Stimulated activated CD8-positive, alpha-beta memory T cell treated with anti-CD3 and anti-CD28 coated beads, Interleukin-4, amount 100 ng/mL, for 24 hours (primary cell): ENCODE measurements around the gene CCNG2.

Experiments
- DNase-seq: peaks from one replicate; pipeline ENCODE4 v3.0.0-alpha.2; 2020; ENCODE audit warnings: low read depth

Gene CCNG2

GRCh38 chr4:77178560-77178959 lies 21.6 kb downstream of the CCNG2 start:
- no peak for DNase-seq

DNA sequence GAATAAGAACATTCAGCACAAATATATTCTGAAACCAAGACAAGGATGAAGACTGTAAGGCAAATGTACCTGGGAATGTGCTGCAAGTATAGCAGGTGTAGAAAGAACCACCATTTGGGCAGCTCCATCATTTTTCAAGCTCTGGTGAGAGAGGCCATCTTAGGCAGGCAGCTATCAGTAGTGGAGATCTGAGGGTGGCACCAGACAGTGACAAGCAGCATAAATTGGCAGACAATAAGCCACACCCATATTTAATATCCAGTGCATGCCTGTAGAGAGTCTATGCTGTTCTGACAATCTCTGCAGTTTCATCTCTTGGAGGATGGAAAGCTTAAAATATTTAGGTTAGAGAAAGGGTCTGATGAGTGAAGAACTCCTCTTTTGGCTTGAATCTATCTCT lies 22.5 kb downstream of the CCNG2 start:
- DNase-seq = no peak

GRCh38 chr4:77181720-77182119 lies 24.7 kb downstream of the CCNG2 start:
- DNase-seq = no peak

GRCh38 chr4:77183777-77184420 lies 26.9 kb downstream of the CCNG2 start:
- DNase-seq = no peak

DNA sequence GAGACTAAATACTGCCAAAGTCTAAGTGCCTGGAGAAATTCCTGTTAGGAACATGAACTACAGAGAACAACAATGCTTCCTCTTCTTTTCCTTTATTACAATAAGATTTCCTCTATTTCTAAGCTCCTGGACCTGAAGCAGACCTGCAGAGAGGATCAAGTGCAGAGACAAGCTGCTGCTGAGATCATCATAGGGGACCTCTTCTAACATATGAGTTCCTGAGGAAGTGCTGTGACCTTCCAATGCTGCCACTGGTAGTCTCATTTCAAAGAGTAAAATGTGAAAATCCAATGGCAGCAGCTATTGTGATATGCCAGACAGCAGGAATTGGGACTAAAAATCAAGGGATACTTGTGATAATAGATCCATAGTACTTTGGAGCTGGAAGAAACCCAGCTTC lies 28.0 kb downstream of the CCNG2 start:
- DNase-seq = no peak

DNA sequence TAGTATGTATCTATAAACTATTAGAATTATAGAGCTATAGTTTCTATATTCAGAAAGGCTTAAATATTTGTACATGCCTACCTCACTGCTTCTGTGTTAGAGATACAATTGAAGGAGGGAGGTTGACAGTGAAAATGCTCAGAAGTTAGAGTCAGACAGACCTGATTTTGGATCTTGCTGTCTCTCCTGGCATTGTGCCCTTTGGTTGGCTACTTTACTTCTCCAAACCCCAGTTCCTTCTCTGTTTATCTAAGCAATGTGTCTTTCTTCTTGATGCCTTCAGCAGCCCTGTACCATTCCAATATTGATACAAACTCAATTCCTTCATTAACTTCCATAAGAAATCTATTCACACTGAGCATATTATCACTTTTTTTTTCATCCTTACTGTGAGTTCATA lies 28.7 kb downstream of the CCNG2 start:
- DNase-seq = no peak

- DNase-seq = no peak
Measured at GRCh38 chr4:77187322-77187721, 30.3 kb downstream of the CCNG2 start.

DNA sequence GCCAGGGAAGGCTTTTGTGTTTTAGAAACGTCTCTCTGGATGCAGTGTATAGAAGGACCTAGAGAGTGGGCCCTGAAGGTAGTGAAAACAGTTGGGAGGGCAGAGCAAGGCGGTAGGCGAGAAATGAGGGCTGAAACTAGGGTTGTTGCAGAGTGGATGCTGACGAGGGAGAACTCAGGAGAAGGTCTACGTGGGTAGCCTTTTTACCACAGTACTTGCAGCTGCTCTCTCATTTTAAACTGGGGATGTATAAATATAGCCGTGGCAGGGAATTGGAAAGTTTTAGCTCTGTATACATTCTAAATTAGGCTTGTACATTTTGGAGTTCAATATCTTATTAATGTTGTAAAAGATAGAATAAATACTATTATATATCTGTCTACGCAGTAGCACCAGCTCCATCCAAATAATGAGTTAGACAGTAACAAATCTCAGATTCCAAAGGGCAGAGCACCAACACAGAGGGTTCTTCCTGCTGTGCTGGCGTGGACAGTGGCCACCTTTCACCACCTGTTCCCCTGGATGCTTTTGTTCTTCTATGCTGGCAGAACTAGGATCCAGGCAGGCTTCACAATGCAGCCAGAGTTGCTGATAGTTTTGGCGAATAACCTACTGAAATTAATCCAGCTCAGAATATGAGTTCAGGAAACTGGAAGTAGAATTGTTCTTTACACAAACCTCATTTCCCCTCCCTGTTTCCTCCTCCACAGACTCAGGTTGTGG lies 31.7 kb downstream of the CCNG2 start:
- DNase-seq = no peak

GRCh38 chr4:77189412-77189811 lies 32.4 kb downstream of the CCNG2 start:
- DNase-seq = no peak

DNA sequence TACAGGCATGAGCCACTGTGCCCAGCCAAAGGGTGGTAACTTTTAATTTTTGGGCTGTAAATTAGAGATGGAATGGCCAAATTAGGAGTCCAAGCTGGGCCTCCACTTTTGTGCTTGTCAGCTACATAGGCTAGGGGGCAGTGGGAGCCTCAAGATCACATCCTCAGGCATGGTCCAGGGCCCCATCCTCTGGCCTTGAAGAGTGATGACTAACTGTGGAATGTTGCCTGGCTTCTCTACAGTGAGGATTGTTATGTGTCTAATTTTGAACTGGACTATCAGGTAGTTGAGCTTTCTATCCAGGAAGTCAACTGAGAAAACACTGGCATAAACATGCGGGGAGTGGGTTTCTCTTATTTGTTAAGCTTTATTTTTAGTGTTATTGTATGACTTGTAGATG lies 33.0 kb downstream of the CCNG2 start:
- no peak for DNase-seq

DNA sequence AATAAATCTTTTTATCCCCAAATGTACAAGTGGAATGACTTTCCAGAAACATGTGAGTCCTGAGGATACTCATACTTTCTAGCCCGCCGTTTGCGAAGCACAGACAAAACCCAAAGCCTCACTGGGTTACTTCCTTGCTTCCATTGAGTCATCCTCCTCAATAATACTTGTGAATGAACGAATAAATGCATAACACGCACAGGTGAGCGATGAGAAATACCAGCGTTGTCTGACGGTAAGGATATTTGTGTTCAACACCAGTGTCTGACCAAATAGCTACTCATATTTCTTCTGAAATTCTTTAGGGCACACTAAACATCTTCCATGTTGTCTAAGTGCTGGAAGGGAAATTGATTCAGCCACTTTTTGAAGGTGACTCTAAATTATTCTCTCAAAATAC lies 36.0 kb downstream of the CCNG2 start:
- DNase-seq = no peak

- peak; percentile 57 for DNase-seq
Measured at GRCh38 chr4:77193511-77194102, 36.6 kb downstream of the CCNG2 start.

- DNase-seq = no peak
Measured at GRCh38 chr4:77194366-77194765, 37.4 kb downstream of the CCNG2 start.

DNA sequence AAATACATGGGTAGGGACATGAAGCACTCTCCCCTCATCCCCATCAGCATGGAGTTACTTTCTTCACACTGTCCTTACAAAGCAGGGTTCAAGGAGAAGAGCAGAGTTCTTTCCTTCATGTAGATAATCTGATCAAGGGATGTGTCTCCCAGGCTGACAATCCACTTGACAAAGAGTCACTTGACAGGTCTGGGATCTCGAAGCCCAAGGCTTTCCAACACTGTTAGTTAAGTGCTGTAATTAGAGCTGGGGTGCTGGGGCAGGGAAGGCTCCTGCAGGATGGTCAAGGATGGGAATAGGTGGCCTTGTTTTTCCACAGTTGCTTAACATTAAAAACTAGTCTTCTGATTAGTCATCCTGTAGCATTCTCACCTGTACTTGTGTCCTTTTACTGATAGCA lies 38.0 kb downstream of the CCNG2 start:
- DNase-seq = no peak

DNA sequence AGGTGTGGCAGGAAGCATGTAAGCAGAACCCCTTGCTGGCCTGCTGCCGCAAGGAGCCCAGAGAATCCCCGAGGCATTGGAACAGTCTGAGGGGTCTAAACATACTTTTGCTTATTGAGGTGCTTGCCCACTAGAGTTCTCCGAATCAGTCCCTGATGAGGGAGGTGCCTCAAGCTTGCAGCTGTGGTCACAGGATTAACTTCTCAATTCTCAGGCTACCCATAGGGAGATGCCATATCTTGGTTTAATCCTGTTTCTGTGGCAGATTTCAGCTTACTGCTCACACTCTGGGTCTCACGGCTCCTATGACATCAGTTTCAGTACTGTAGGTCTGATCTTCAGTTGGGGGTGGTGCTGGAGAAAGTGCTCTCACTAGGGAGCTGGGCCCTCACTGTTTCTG lies 39.9 kb downstream of the CCNG2 start:
- no peak for DNase-seq

DNA sequence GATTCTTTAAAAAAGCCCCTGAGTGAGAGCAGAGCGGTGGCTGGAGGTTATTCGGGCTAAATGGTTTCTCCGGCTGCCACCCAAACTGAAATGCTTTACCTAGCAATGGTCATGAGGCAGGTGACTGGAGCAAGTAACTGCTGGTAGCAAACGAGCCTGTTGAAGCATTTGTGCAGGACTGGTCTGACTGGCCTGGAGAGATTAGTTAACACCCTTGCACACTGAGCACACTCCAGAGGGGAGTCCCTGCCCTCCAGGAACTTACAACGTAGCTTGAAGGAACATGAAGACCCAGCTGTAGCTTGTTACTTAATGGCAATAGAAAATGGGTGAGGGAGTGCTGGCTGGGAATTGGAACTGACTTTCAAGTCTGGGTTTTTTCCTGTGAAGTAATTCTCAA lies 40.4 kb downstream of the CCNG2 start:
- no peak for DNase-seq

DNA sequence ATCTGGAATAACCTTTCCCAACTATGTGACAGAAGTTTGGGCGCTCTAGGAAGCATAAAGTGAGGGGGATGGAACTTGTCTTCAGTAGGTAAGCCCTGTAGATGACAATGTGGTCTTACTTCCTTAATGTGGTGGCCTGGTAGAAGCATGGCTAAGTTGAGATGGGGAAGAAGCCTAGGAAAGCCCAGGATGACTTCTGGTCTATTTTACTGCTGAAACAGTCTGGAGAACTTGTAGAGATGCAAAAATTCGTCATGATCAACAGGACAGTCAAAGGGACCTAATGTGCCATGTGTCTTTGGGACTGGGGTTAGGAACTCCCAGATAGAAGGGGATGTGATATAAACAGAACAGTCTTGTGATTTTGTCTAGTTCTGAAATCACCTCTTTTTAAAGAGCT lies 40.8 kb downstream of the CCNG2 start:
- DNase-seq = no peak

DNA sequence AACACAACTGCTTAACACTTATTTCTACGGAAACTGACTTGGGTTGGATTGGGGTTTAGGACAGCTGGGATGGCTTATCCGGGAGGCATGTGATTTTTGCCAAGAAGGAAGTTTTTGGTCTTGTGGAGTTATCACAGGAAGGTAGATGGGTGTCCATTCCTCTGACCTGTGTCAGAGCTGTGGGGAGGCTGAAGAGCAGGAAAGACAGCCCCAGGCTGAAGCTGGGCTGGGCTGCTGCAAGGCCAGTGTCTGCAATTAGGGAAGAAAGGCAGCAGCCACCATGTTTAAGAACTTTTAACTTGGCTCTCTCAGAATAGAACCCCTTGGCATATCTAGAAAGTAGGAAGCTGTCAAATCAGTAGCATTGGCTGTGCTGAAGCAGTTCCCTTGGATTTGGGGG lies 42.3 kb downstream of the CCNG2 start:
- DNase-seq = no peak

DNA sequence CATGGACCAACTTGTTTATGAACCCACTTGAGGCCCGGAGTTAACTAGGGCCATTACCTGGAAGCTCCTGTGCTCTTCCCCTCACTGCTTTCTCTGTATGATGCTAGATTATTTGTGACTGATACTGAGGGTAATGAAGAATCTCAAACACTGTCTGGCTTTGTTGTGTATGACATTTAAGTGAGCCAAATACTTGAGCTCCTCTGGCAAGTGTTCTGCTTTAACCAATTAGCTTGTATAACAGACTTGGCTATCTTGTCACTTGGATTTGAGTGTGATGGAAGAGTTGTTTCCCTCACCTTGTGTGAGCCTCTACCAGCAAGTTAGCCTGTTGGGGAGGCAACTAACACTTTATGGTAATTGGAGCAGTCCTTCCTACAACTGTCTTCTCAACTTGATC lies 42.7 kb downstream of the CCNG2 start:
- no peak for DNase-seq

GRCh38 chr4:77201343-77201742 lies 44.3 kb downstream of the CCNG2 start:
- no peak for DNase-seq

DNA sequence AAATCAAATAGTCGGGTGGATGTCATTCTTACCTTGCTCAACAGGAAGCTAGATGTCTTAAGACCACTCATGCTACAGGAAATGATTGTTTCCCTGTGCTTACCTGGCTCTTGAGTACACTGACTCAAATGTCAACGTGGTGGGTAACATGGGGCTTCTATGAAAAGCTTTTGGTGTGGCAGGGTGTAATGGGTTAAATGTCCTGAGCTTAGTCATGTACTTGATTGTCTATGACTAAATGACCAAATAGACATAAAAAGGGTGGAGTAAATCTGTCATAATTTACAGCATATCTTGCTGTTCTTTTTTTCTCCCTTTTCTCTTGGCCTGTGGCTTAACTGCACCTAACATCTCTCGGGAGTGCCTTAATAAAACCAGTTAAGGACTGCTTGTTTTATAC lies 44.9 kb downstream of the CCNG2 start:
- DNase-seq = no peak

DNA sequence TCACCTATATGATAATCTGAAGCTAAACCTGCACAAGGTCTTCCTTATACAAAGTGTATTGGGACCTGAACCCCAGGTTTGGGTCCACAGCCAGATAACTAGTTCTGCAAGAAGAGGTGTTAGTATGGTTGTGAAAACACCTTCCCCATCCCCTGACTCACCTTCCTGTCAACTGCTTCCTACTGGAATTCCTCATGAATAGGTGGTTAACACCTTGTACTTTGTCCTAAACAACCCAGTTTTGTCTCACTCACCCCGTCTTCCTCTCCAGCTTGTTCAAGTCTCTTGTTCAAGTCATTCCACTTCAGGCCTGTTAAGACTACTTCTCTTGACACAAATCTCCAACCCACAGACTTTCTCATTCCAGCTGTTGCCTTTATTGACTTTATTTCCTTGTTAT lies 45.5 kb downstream of the CCNG2 start:
- DNase-seq = no peak

DNA sequence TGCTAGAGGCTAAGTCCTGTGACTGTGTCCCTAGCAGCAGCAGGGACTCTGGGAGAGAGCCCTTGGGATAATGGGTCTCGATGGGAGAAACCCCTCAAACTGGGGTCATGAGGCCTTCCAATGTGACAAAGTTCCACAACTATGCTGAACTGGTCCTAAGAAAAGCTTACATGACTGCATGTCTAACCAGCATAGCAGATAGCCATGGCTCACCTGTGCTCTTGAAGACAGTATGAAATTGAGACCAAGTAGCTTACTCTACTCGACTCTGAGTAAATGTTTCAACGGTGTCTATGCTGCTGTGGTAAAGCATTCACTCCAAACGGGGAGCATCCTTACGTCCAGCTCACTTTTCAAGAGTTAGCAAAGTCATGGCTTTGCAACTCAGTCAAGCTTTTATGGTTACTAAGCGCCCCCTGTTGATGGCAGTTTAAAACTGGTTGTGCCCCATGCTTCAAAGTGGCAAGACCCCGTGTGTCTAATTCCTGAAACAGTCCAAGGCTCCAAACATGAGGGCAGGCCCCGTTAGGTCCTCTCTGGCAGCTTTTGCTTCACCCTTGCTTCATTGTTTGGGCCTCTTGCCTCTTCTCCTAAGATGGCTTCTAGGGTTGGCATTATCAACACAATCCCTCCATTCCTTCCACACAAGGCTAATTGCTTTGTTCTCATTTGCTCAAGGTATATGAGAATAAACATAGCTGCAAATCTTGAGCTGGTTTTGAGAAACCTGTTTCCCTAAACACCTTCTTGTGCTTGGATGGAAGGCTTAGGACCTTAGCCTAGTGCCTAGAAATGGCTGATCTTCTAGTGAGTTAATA lies 46.6 kb downstream of the CCNG2 start:
- peak; percentile 21 for DNase-seq
